DMS 273 treated with DMSO at 0.1 percent for 48 hours (cell line): ENCODE measurements around the gene MTA1.
A peak's percentile ranks its signal among the peaks of the same experiment; 100 is the strongest.

Experiments used
- DNase-seq: peaks from one replicate; lab custom pipeline; 2025; lab: John Stamatoyannopoulos, UW

Gene MTA1

GRCh38 chr14:105424861-105425260 lies 5.2 kb downstream of the MTA1 start:
- no peak for DNase-seq

DNA sequence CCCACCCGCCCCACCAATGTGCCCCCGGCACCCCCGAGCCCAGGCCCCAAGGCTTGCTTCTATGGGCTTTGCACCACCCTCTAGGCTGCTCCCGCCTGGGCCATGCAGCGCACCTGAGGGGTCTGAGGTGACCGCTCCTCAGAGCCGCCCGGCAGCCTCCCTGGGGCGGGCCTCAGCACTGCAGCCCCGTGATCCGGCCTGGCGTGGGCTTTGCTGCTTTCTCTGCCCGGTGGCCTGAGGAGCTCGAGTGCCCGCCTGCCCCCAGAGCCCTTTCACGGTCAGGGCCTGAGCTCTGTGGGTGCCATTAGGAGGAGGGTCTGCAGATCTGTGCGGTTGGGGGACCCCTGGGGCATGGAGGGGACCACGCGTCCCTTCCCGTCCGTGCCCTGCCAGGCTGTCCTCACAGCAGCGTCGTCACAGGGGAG lies 6.2 kb downstream of the MTA1 start:
- DNase-seq: no peak

GRCh38 chr14:105426416-105427130 lies 6.9 kb downstream of the MTA1 start:
- DNase-seq: no peak

- DNase-seq: no peak
These were observed 7.8 kb downstream of the MTA1 start for GRCh38 chr14:105427412-105427811.

GRCh38 chr14:105427936-105428485 lies 8.4 kb downstream of the MTA1 start:
- no peak for DNase-seq

DNA sequence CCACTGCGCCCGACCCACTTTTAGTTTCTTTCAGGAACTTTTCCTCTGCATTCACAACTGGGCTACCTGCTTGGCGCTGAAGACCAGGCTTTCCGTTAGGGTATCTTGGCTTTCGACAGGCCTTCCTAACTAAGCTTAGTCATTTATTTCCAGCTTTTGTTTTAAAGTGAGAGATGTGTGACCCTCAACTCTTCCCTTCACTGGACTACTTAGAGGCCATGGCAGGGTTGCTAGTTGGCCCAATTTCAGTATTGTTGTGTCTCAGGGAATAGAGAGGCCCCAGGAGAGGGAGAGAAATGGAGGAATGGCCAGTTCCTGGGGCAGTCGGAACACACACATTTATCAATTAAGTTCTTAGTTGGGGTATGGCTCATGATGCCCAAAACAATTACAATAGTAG lies 10.4 kb downstream of the MTA1 start:
- no peak for DNase-seq

DNA sequence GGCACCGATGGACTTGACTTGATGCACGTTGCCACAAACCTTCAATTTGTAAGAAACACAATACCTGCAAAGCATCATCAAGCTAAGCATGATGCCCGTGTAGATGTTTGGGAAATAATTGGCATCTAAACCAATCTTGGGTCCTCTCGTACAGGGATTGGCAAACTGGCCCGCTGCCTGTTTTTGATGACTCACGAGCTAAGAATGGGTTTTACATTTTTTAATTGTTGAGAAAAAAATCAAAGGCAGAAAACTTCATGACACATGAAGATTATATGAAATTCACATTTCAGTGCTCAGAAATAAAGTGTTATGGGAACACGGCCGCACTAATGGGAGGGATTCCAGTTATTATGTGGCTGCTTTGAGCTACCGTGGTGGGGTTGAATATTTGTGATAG lies 10.9 kb downstream of the MTA1 start:
- DNase-seq: no peak

- DNase-seq: no peak
These were observed 11.6 kb downstream of the MTA1 start for GRCh38 chr14:105431256-105431655.

DNA sequence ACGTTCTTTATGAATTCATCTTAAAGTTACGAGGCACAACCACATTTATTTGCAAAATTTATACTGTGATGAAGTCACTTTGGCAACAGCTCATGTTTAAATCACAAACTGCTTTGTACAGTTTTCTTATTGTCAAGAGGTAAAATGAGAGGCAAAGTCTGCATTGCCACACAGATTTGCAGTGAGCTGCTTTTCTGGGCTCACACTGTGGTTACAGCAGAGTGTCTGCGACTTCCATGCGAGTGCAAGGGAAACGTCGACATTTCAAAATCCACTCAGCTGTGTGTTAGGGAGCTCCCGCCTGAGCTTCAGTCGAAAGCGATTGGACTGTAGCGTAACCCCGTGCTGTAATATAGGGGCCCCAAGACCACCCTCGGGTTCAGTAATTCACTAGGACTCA lies 13.0 kb downstream of the MTA1 start:
- no peak for DNase-seq

DNA sequence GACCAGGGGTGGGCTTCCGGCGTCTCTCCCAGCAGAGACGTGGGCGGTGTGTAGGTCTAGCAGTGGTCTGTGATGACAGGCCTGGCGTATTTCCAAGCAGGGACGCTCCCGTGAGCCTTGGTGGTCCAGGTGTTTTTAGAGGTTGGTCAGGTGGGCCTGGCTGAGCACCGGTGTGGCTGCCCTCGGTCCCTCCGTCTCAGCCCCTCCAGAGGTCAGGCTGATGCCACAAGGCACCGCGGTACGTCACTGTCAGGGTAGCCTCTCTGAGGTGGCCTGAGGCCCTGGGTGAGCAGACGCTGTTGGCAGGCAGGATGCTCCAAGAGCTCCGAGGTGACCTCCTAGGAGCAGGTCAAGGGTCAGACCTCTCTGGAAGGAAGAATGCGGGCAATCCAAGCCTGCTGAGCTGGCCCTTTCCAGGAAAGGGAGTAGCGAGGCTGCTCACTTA lies 13.6 kb downstream of the MTA1 start:
- DNase-seq: no peak

GRCh38 chr14:105436402-105436801 lies 16.8 kb downstream of the MTA1 start:
- DNase-seq: no peak

- no peak for DNase-seq
These were observed 17.5 kb downstream of the MTA1 start for GRCh38 chr14:105436891-105437722.

GRCh38 chr14:105437723-105438500 lies 18.3 kb downstream of the MTA1 start:
- DNase-seq: no peak

- no peak for DNase-seq
These were observed 19.6 kb downstream of the MTA1 start for GRCh38 chr14:105439179-105439578.

- peak; percentile 86 for DNase-seq
These were observed 20.3 kb downstream of the MTA1 start for GRCh38 chr14:105439710-105440553.

DNA sequence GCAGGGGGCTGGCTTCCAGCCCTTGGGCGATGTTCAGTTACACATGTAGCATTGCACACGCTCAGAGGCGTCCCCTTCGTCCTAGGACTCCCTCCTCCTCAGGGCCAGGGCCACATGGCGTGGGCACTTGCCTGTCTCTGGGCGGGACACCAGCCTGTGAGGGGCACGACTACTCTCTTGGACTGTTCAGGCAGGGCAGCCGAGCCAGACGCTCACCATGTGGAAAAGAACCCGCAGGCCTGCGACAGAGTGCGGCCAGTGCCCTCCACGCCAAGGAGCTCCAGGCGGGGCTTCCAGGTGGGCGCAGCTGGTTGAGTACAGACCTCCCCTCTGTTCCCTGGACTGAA lies 20.9 kb downstream of the MTA1 start:
- DNase-seq: no peak

DNA sequence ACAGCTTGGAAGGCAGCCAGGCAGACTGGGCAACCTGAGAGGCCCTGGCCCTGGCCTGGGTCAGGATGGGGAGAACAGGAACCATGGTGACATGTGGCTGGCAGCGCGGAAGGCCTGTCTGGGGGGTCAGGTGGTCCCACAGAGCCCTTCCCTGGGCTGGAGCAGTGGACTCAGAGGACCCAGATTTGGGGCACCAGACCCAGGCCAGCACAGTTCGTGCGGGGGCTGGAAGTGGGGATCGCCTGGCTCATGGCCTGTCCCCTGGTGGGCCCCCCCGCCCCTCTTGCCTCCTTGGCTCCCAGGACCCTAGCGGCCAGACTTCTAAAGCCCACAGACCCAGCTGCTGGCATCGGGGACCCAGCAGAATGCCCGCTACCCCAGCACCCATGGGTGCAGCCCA lies 21.4 kb downstream of the MTA1 start:
- DNase-seq: no peak

GRCh38 chr14:105442125-105442524 lies 22.5 kb downstream of the MTA1 start:
- DNase-seq: no peak

DNA sequence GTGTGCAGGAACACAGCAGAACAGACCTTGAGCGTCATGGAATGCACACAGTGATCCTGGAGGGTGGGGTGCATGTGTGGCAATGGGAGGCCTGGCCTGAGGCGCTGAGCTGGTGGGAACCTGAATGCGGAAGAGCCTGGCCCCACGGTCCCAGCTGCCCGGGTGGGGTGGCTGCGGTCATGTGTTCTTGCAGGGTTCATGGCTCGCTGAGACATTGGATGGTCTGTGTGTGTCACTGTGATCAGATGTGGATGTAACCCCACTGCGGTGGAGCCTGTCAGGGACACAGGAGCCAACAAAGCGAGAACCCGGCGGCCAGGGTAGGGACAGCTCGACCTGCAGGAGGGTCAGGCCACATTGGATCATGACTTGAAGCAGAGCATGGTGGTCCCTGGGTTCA lies 23.2 kb downstream of the MTA1 start:
- no peak for DNase-seq

DNA sequence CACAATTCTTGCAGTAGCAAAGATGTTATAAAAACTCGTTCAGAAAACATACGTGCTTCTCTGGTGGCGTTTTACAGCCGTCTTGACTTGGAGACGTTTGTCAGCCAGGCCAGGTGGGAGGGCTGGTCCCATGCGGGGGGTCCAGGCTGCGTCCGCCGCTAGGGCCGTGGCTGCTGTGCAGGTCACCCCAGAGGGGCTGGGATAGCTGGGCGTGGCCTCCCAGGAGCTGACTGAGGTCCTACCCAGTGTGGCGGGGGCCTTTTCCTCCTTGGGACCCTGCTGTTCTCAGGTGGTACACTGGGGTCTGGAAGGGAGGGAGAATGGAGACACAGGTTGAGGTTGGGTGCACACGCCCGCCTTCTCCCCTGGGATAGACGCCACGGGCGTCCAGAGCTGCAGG lies 25.2 kb downstream of the MTA1 start:
- no peak for DNase-seq

DNA sequence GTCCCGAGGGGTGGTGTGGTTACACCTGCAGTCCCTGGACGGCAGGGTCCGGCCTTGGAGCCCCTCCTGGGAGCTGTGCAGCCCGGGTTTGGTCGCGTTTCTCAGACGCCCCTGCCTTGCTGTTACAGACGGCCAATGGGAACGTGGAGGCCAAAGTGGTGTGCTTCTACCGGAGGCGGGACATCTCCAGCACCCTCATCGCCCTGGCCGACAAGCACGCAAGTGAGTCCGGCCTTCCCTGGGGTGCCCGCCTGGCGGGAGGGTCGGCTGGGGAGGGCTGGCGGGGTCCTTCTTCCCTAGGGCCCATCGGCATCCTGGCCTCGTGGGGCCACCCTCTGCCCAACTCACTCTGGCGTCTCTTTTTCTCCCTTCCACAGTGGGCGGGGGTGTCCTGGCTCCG lies 25.7 kb downstream of the MTA1 start:
- no peak for DNase-seq
